ENCODE results near the gene BBS9. TPM values are rescaled to one million over a fixed set of nuclear protein-coding genes. Genes with fewer than 3 reads are reported as not detected.

The BBS9 gene
- total RNA-seq, 2 donors from 2014 or later, result 23.0 to 28.6 TPM

- Histone ChIP-seq H3K27me3 (replicated peaks; ENCODE audit: insufficient read depth) (no peaks in the 10 kb centered on the region), H3K36me3 (no peaks in the 10 kb centered on the region), H3K27ac (no peak overlapping the region), H3K4me1 (ENCODE audit: control insufficient read depth in 1 of 2, low read depth in 2 of 2) (no peaks in the 10 kb centered on the region), H3K9me3 (no peaks in the 10 kb centered on the region), H3K4me3 (no peak overlapping the region)
- no peak for TF ChIP-seq CTCF (IDR thresholded peaks at IDR 0.05)
- ATAC-seq (ENCODE audit: insufficient number of reproducible peaks, low FRiP score, low read depth) (no peak), DNase-seq (ENCODE audit: low spot score) (no peak)
Measured at GRCh38 chr7:33596686-33597085, 467.3 kb downstream of the BBS9 start.

- no peaks in the 10 kb centered on the region for H3K27me3 ChIP-seq (replicated peaks; ENCODE audit: insufficient read depth)
- H3K4me1 ChIP-seq (ENCODE audit: control insufficient read depth in 1 of 2, low read depth in 2 of 2), result no peaks in the 10 kb centered on the region
- no peak for TF ChIP-seq CTCF (IDR thresholded peaks at IDR 0.05)
- ATAC-seq (ENCODE audit: insufficient number of reproducible peaks, low FRiP score, low read depth) (no peak), DNase-seq (ENCODE audit: low spot score) (no peak)
- no peaks in the 10 kb centered on the region for H3K9me3 ChIP-seq
- H3K36me3 ChIP-seq, result no peaks in the 10 kb centered on the region
- no peak overlapping the region for H3K27ac ChIP-seq
- H3K4me3 ChIP-seq, result no peak overlapping the region
Measured at GRCh38 chr7:33597181-33597580, 467.8 kb downstream of the BBS9 start.

GRCh38 chr7:33601101-33601500 is 471.7 kb downstream of the BBS9 start:
- TF ChIP-seq CTCF (IDR thresholded peaks at IDR 0.05), result no peak
- DNase-seq (ENCODE audit: low spot score) (no peak), ATAC-seq (ENCODE audit: insufficient number of reproducible peaks, low FRiP score, low read depth) (no peak)
- no peak overlapping the region for H3K4me3 ChIP-seq
- H3K27me3 ChIP-seq (replicated peaks; ENCODE audit: insufficient read depth), result no peaks in the 10 kb centered on the region
- no peaks in the 10 kb centered on the region for H3K4me1 ChIP-seq (ENCODE audit: control insufficient read depth in 1 of 2, low read depth in 2 of 2)
- no peak overlapping the region for H3K27ac ChIP-seq
- H3K36me3 ChIP-seq, result no peaks in the 10 kb centered on the region
- H3K9me3 ChIP-seq, result no peaks in the 10 kb centered on the region

- no peaks in the 10 kb centered on the region for H3K27me3 ChIP-seq (replicated peaks; ENCODE audit: insufficient read depth)
- DNase-seq (ENCODE audit: low spot score) (no peak), ATAC-seq (ENCODE audit: insufficient number of reproducible peaks, low FRiP score, low read depth) (no peak)
- H3K9me3 ChIP-seq, result no peaks in the 10 kb centered on the region
- no peak overlapping the region for H3K27ac ChIP-seq
- TF ChIP-seq CTCF (IDR thresholded peaks at IDR 0.05), result no peak
- H3K4me1 ChIP-seq (ENCODE audit: control insufficient read depth in 1 of 2, low read depth in 2 of 2), result no peaks in the 10 kb centered on the region
- H3K4me3 ChIP-seq, result no peak overlapping the region
- no peaks in the 10 kb centered on the region for H3K36me3 ChIP-seq
Measured at GRCh38 chr7:33601884-33602283, 472.5 kb downstream of the BBS9 start.

GRCh38 chr7:33604056-33604455 is 474.7 kb downstream of the BBS9 start:
- H3K4me1 ChIP-seq (ENCODE audit: control insufficient read depth in 1 of 2, low read depth in 2 of 2), result no peaks in the 10 kb centered on the region
- no peaks in the 10 kb centered on the region for H3K27me3 ChIP-seq (replicated peaks; ENCODE audit: insufficient read depth)
- no peaks in the 10 kb centered on the region for H3K9me3 ChIP-seq
- TF ChIP-seq CTCF (IDR thresholded peaks at IDR 0.05), result no peak
- H3K27ac ChIP-seq, result no peak overlapping the region
- no peak for ATAC-seq (ENCODE audit: insufficient number of reproducible peaks, low FRiP score, low read depth)
- DNase-seq (ENCODE audit: low spot score), result no peak
- H3K4me3 ChIP-seq, result no peak overlapping the region
- no peaks in the 10 kb centered on the region for H3K36me3 ChIP-seq

All from thoracic aorta (tissue), 2 donors.